Esophagus muscularis mucosa (tissue), 4 donors: ENCODE measurements around the gene EIF2S2.
"Not testable (repeated sequence)": the region's sequence is repeated elsewhere in the genome, so short reads cannot be mapped to it uniquely, and the experiment has no call there.

Experiments used
- CTCF ChIP-seq, 3 experiments: fragments of 200-600 bp in 2 of 3; fragments of 450-650 bp in 1 of 3; sonication (generic) in 2 of 3; IDR thresholded peaks; one replicate each; pipeline ENCODE4 v1.5.1; 2017 to 2019; ENCODE audit warnings: antibody characterized with exemption in 3 of 3, mild to moderate bottlenecking in 2 of 3, moderate library complexity in 1 of 3
- EP300 ChIP-seq: sonication (generic); formaldehyde crosslinking; IDR thresholded peaks from one replicate; pipeline ENCODE4 v1.6.1; 2017; ENCODE audit warnings: antibody characterized with exemption
- POLR2A ChIP-seq: fragments of 450-650 bp; IDR thresholded peaks from one replicate; pipeline ENCODE4 v1.6.1; 2017; ENCODE audit warnings: antibody characterized with exemption, moderate library complexity, mild to moderate bottlenecking, low read depth

DNA sequence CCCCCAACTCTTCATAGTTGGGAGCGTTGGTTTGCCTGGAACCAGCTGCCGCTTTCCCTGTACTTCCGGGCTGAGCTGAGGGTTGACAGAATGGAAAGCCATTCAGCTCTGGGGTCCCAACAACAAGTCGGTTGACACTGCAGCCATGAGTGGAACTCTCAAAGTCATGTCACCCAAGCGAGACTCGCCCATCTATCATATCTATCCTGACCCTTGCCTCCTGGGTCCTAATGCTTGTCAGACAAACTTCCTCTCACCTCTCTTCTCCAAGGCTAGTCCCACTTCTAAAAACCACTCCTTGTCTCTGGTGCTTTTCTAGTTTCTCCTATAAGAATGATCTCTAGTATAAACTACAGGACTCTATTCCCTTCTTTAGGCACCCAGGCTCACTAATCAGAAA lies 41.1 kb upstream of the EIF2S2 start:
- TF ChIP-seq POLR2A; CTCF (IDR thresholded peaks at IDR 0.05); EP300: not testable (repeated sequence)
